Breast epithelium (tissue), 4 donors: ENCODE data around the gene PTPRN. TPM values are rescaled to one million over a fixed set of nuclear protein-coding genes. Genes with fewer than 3 reads are reported as not detected.
A peak's percentile ranks its signal among the peaks of the same experiment; 100 is the strongest.

Experiments used
- DNase-seq, 2 donors: peaks; one replicate each; pipeline ENCODE4 v3.0.0-alpha.2; 2019; ENCODE audit warnings: low spot score in 2 of 2
- H3K27ac ChIP-seq, 2 donors: fragments of 200-600 bp; sonication (generic) in 1 of 2; one replicate each; pipeline ENCODE4 v1.5.1; 2016 to 2019; ENCODE audit warnings: mild to moderate bottlenecking in 1 of 2
- H3K27me3 ChIP-seq, 2 donors: fragments of 200-600 bp; sonication (generic) in 1 of 2; one replicate each; pipeline versions ENCODE4 v1.5.1 to v1.6.0; 2017 to 2019; ENCODE audit warnings: control low read depth in 1 of 2, mild to moderate bottlenecking in 1 of 2
- H3K36me3 ChIP-seq: fragments of 200-600 bp; one replicate; pipeline ENCODE4 v1.5.1; 2019
- H3K4me1 ChIP-seq, 2 donors: fragments of 200-600 bp; sonication (generic); one replicate each; pipeline ENCODE4 v1.5.1; 2016 to 2019; ENCODE audit warnings: control low read depth in 1 of 2
- H3K4me3 ChIP-seq, 3 donors: fragments of 200-600 bp; sonication (generic); 1 replicate in 2 of 3; 2 replicates in 1 of 3; pipeline ENCODE4 v1.5.1; 2016 to 2019; ENCODE audit warnings: mild to moderate bottlenecking in 3 of 3, moderate library complexity in 2 of 3
- H3K9me3 ChIP-seq, 2 donors: fragments of 200-600 bp; sonication (generic) in 1 of 2; one replicate each; pipeline ENCODE4 v1.5.1; 2016 to 2019; ENCODE audit warnings: control low read depth in 1 of 2
- POLR2A ChIP-seq: fragments of 450-650 bp; IDR thresholded peaks from one replicate; pipeline ENCODE4 v1.6.1; 2016; ENCODE audit warnings: antibody characterized with exemption, mild to moderate bottlenecking, moderate library complexity
- POLR2AphosphoS5 ChIP-seq, 3 donors: sonication (generic); formaldehyde crosslinking; IDR thresholded peaks; one replicate each; pipeline ENCODE4 v1.6.1; 2017; ENCODE audit warnings: antibody characterized with exemption in 3 of 3
- intact Hi-C: fragments of 100-400 bp; cut with DNase I; formaldehyde crosslinking; loops from one replicate; pipeline ENCODE4 v1.15.1; 2023; ENCODE audit warnings: low total_unique reads
- total RNA-seq, 3 donors: library from RNA; depleted of rRNA; stranded (reverse); fragments of >200 nt; gene quantifications; one replicate each; pipeline ENCODE4 v1.1.0, GENCODE V29; 2016
- TF ChIP-seq, protein P1 (sequence below), 3 donors: fragments of 450-650 bp; IDR thresholded peaks; one replicate each; pipeline ENCODE4 v1.5.1; 2016 to 2017; ENCODE audit warnings: antibody characterized with exemption in 3 of 3, mild to moderate bottlenecking in 3 of 3, moderate library complexity in 3 of 3

The PTPRN gene
- total RNA-seq, 3 donors from 2014 or later = 0.33 to 0.44 TPM; not detected in 1

DNA sequence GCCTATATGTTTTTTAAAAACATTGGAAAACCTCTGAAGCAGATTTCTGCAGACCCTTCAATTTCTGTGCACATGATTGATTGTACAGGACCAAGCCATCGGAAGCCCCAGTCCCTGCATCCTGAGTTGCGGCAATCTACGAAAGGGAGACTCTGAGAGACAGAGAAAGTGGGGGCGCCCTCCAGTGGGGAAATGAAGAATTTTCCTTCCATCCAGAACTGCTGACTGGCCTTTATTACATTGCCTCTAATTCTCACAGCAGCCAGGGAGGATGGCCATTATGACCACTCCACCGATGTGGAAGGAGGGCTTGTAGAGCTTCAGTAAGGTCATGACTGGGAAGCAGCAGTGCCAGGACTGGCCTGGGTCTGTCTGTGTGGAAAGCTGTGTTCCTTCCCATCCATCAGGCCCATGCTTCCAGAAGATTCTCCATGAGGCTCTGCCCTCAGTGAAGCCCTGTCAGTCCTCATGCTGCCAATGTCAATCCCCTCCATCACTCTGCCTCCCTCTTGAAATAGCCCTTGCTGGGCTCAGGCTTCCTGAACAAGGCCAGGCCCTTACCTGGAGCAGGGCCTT lies 43.3 kb upstream of the PTPRN start:
- H3K36me3 ChIP-seq = no peaks in the 10 kb centered on the region
- no peaks in the 10 kb centered on the region for H3K4me1 ChIP-seq
- TF ChIP-seq, protein P1, sequence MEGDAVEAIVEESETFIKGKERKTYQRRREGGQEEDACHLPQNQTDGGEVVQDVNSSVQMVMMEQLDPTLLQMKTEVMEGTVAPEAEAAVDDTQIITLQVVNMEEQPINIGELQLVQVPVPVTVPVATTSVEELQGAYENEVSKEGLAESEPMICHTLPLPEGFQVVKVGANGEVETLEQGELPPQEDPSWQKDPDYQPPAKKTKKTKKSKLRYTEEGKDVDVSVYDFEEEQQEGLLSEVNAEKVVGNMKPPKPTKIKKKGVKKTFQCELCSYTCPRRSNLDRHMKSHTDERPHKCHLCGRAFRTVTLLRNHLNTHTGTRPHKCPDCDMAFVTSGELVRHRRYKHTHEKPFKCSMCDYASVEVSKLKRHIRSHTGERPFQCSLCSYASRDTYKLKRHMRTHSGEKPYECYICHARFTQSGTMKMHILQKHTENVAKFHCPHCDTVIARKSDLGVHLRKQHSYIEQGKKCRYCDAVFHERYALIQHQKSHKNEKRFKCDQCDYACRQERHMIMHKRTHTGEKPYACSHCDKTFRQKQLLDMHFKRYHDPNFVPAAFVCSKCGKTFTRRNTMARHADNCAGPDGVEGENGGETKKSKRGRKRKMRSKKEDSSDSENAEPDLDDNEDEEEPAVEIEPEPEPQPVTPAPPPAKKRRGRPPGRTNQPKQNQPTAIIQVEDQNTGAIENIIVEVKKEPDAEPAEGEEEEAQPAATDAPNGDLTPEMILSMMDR (IDR thresholded peaks at IDR 0.05) = peak in 2 of 3 donors; percentile 41 to 54
- no peak for TF ChIP-seq POLR2AphosphoS5 (IDR thresholded peaks at IDR 0.05)
- intact Hi-C loops = no loop called here
- no peaks in the 10 kb centered on the region for H3K9me3 ChIP-seq
- no peak for DNase-seq
- H3K27me3 ChIP-seq = peaks cover 0 to 24% of the 10 kb centered on the region in 2 donors
- H3K4me3 ChIP-seq = no peak overlapping the region
- no peak overlapping the region for H3K27ac ChIP-seq

DNA sequence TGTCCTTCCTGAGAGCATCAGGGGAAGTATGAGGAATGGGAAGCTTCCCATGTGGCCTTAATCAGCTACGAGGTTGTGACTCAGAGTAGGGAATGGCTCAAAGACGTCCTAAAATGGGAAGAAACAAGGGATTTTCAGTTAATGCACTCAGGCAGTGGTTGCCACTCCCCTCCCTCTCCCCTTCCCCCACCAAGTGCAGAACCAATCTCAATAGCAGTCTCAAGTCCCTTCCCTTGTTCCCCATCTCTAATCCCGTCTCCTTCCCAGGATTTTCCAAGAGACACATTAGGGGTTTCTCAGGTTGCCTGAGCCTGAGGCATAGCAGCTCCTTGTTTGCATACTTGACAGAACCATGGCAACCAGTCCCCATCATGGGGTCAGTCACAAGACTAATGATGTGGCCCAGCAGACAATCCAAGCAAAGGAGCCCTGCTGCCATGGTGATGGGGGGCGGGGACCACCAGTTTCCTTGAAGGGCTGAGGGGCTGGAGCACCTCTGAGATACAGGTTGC lies 41.6 kb upstream of the PTPRN start:
- TF ChIP-seq POLR2A = no peak
- no peak for TF ChIP-seq POLR2AphosphoS5 (IDR thresholded peaks at IDR 0.05)
- TF ChIP-seq, protein P1 (IDR thresholded peaks at IDR 0.05) = no peak
- no peak for DNase-seq
- no peak overlapping the region for H3K27ac ChIP-seq
- no peak overlapping the region for H3K4me3 ChIP-seq
- H3K9me3 ChIP-seq = no peaks in the 10 kb centered on the region
- H3K27me3 ChIP-seq = peaks cover 0 to 8% of the 10 kb centered on the region in 2 donors
- no peaks in the 10 kb centered on the region for H3K4me1 ChIP-seq
- intact Hi-C loops = no loop called here
- H3K36me3 ChIP-seq = no peaks in the 10 kb centered on the region

DNA sequence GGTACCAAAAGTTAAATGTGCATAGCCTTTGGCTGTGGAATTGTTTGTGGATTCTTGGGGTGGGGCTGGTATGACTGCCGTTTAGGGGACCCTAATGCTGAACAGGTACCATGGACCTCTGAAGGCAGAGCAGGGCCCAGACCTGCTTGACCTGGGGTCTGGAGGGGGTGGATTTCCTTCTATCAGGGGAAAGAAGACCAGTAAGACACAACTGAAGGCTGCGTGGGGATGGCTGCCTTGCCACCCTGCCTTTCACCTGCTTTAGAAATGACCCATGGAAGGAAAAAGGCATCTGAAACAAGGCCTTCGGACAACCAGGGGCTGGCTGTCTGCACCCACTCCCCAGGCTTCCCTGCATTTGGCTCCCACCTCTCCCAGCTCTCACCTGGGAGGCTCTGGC lies 41.0 kb upstream of the PTPRN start:
- intact Hi-C loops = no loop called here
- no peaks in the 10 kb centered on the region for H3K9me3 ChIP-seq
- no peak for DNase-seq
- H3K27me3 ChIP-seq = peaks cover 0 to 4% of the 10 kb centered on the region in 2 donors
- no peak for TF ChIP-seq POLR2AphosphoS5 (IDR thresholded peaks at IDR 0.05)
- TF ChIP-seq, protein P1 (IDR thresholded peaks at IDR 0.05) = no peak
- TF ChIP-seq POLR2A = no peak
- no peak overlapping the region for H3K4me3 ChIP-seq
- H3K27ac ChIP-seq = no peak overlapping the region
- H3K36me3 ChIP-seq = no peaks in the 10 kb centered on the region
- no peaks in the 10 kb centered on the region for H3K4me1 ChIP-seq

DNA sequence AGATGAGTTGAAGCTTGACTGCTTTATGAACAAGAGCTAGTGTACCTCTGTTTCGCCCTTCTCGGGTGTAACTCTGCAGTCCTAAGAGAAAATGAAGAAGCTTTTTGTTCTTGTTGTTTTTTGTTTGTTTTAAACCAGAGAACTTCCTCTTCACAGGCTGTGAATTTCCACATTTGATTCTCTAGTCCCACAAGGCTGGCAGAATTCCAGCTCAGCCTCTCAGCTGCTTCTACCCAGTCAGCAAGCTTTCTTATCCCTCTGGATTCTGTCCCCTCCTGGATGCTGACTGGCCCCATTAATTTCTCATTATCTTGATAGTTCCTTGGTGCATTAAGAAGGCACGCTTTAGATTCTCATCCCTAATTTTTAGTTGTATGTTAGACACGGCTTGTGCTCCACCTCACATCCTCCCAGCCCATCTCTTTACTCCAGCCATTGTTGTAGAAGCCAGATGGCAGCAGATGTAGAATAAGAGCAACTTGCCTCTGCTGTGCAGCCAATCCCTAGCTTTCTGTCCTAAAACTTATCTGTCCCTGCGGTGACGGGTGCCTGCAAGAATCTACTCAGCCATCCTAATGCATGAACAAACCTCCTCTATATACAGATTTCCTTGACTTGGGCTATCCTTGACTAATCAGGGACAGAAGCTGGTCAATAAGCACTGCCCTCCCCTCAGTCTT lies 35.7 kb upstream of the PTPRN start:
- no peaks in the 10 kb centered on the region for H3K4me1 ChIP-seq
- no peaks in the 10 kb centered on the region for H3K27me3 ChIP-seq
- intact Hi-C loops = no loop called here
- peak overlapping the region in 1 of 2 donors; percentile 10 for H3K27ac ChIP-seq
- no peaks in the 10 kb centered on the region for H3K36me3 ChIP-seq
- DNase-seq = peak in 1 of 2 donors; percentile 45
- H3K4me3 ChIP-seq = no peak overlapping the region
- TF ChIP-seq, protein P1 (IDR thresholded peaks at IDR 0.05) = no peak
- no peak for TF ChIP-seq POLR2A
- TF ChIP-seq POLR2AphosphoS5 (IDR thresholded peaks at IDR 0.05) = no peak
- H3K9me3 ChIP-seq = no peaks in the 10 kb centered on the region

DNA sequence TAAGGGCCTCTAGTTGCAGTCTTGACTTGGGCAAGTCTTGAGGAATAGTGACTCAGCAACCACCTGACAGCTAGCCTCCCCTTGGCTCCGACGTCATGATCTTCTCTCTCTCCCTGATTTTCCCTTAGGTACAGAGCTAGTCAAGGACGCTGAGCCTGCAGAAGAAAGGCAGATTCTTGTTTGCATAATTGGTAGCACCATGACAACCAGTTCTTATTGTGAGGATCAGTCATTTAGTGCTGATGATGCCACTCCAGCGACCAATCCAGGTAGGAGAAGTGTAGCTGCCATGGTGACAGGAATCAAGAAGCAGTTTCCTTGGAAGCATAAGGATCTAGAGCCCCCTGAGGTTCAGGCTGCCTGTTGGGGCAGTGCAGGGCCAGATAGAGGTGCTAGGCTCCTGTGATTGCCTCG lies 26.2 kb upstream of the PTPRN start:
- no peak for DNase-seq
- Histone ChIP-seq H3K9me3 (peaks cover 0 to 8% of the 10 kb centered on the region in 2 donors), H3K4me1 (no peaks in the 10 kb centered on the region), H3K36me3 (no peaks in the 10 kb centered on the region), H3K4me3 (no peak overlapping the region), H3K27me3 (peaks cover 9 to 44% of the 10 kb centered on the region in 2 donors), H3K27ac (no peak overlapping the region)
- intact Hi-C loops = no loop called here
- TF ChIP-seq, protein P1 (IDR thresholded peaks at IDR 0.05) = no peak
- TF ChIP-seq POLR2AphosphoS5 (IDR thresholded peaks at IDR 0.05) = no peak
- TF ChIP-seq POLR2A = no peak
